ENCODE results near the gene TOP3A. TPM values are rescaled to one million over a fixed set of nuclear protein-coding genes. Genes with fewer than 3 reads are reported as not detected.

The TOP3A gene
- total RNA-seq, 2 experiments from 2014 or later, result 57.6 to 62.8 TPM

DNA sequence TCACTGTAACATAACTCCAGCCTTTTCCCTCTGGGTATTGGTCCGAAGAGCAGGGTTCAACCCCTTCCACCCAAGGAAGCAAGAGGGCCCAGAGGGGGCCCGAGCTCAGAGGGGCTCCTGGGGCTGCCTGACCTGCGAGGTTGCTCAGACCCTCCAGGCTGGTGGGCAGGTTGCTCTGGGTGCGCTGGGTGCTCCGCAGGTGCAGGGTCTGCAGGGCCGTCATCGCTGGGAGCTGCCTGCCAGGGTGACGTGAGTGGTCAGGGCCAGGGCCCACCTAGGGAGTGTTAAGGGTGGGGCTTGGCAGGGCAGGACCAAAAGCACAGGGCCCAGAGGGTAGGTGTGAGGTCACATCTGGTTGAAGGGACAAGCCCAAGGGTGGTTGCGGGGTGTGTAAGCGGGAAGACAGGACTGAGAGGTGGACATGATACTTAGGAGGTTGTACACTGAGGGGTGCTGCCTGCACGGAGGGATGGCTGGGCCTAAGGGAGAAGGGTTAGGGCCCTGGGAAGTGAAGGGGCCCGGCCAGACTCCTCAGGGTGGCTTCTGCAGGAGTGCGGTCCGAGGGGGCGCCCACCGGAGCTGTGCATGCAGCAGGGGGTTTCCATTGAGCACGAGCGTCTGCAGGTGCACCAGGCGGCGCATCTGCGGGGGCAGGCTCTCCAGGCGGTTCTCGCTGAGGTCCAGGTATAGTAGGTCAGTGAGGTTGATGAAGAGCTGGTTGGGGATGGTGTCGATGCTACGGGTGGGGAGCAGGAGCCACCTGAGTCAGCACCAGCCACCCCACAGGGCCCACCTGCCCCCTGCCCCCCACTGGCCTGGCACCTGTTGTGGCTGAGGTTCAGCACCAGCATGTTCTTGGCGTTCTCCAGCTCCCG lies 60.6 kb downstream of the TOP3A start:
- ChIA-PET POLR2A (no interaction called here), CTCF (interaction anchor here (0.7 to 1.2 kb wide), 2 partner anchors 10 to 31 kb away, joined by 3 read pairs; no protein-coding TSS in a partner anchor)
- Mint-ChIP-seq H3K9me3 (no peaks in the 10 kb centered on the region), H3K4me3 (no peak overlapping the region), H3K36me3 (ENCODE audit: low read depth) (peaks cover 34% of the 10 kb centered on the region), H3K4me1 (peaks cover 26% of the 10 kb centered on the region), H3K27me3 (no peaks in the 10 kb centered on the region), H3K27ac (no peak overlapping the region)
- no peak for DNase-seq

DNA sequence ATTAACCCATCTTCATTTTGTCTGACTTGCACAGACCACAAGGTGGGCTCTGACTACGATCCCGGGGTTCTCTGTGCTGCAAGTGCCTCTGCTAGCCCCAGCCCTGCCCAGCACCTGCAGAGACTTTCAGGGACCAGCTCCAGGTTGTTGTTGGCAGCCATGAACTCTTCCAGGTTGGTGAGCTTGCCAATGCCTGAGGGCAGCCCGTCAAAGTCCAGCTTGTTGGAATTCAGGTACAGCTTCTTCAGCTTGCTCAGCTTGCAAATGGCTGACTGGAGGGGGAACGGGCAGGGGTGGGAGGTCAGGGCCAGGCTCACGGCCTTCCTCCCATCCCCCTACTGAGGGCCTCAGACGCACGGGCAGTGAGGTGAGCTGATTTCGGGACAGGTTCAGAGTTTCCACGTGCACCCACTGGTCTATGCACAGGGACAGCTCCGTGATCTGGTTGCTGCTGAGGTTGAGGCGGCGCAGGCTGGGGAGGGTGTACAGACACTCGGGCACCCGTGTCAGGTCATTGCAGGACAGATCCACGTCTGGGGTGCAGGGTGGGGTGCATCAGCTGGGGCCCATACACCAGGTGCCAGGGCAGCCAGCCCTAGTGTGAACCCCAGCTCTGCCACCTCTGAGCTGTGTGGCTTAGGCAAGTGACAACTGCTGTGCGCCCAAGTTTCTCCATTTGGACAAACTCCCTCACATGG lies 61.5 kb downstream of the TOP3A start:
- ChIA-PET CTCF (interaction anchor here (0.5 to 0.8 kb wide), 3 partner anchors 12 to 57 kb away, joined by 3 to 5 read pairs (median 3); no protein-coding TSS in a partner anchor), POLR2A (no interaction called here)
- H3K9me3 Mint-ChIP-seq, result no peaks in the 10 kb centered on the region
- H3K36me3 Mint-ChIP-seq (ENCODE audit: low read depth), result peaks cover 39% of the 10 kb centered on the region
- no peak for DNase-seq
- H3K4me3 Mint-ChIP-seq, result no peak overlapping the region
- no peak overlapping the region for H3K27ac Mint-ChIP-seq
- no peaks in the 10 kb centered on the region for H3K27me3 Mint-ChIP-seq
- peaks cover 23% of the 10 kb centered on the region for H3K4me1 Mint-ChIP-seq

- Mint-ChIP-seq H3K9me3 (no peaks in the 10 kb centered on the region), H3K4me3 (no peak overlapping the region), H3K4me1 (peaks cover 19% of the 10 kb centered on the region), H3K36me3 (ENCODE audit: low read depth) (peaks cover 48% of the 10 kb centered on the region), H3K27ac (no peak overlapping the region), H3K27me3 (no peaks in the 10 kb centered on the region)
- no peak for DNase-seq
- POLR2A ChIA-PET, result no interaction called here
- CTCF ChIA-PET, result no interaction called here
Observed at GRCh38 chr17:18252160-18252559, 62.6 kb downstream of the TOP3A start.

GRCh38 chr17:18251204-18251603 lies 63.6 kb downstream of the TOP3A start:
- Mint-ChIP-seq H3K27ac (no peak overlapping the region), H3K36me3 (ENCODE audit: low read depth) (peaks cover 50% of the 10 kb centered on the region), H3K9me3 (no peaks in the 10 kb centered on the region), H3K4me1 (peaks cover 11% of the 10 kb centered on the region), H3K4me3 (no peak overlapping the region), H3K27me3 (no peaks in the 10 kb centered on the region)
- ChIA-PET POLR2A (no interaction called here), CTCF (no interaction called here)
- no peak for DNase-seq

- Mint-ChIP-seq H3K27me3 (no peaks in the 10 kb centered on the region), H3K9me3 (no peaks in the 10 kb centered on the region), H3K4me1 (peaks cover 7% of the 10 kb centered on the region), H3K27ac (no peak overlapping the region), H3K4me3 (no peak overlapping the region), H3K36me3 (ENCODE audit: low read depth) (peaks cover 46% of the 10 kb centered on the region)
- CTCF ChIA-PET, result no interaction called here
- POLR2A ChIA-PET, result no interaction called here
- no peak for DNase-seq
Observed at GRCh38 chr17:18250708-18251107, 64.1 kb downstream of the TOP3A start.

DNA sequence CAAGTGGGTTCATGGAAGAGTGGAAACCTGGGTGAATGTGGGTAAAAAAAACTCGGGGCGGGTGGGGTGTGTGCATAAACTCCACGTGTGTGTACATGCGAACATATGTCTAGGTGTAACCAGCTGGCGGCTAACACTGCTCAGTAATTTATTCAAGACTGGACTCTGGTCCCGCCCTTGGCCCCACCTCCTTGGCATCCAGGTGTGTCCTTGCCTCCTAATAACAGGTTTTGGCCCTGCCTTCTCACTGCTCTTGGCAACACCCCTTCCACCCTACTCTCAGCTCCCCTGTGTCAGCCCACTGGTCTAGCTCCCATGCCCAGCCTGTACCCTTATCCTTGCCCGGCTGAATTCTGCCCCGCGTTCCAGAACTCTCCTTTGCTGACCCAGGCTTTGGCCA lies 64.5 kb downstream of the TOP3A start:
- no peak for DNase-seq
- H3K9me3 Mint-ChIP-seq, result no peaks in the 10 kb centered on the region
- H3K36me3 Mint-ChIP-seq (ENCODE audit: low read depth), result peaks cover 49% of the 10 kb centered on the region
- H3K27ac Mint-ChIP-seq, result no peak overlapping the region
- H3K4me3 Mint-ChIP-seq, result no peak overlapping the region
- POLR2A ChIA-PET, result no interaction called here
- peaks cover 3% of the 10 kb centered on the region for H3K4me1 Mint-ChIP-seq
- CTCF ChIA-PET, result no interaction called here
- no peaks in the 10 kb centered on the region for H3K27me3 Mint-ChIP-seq

DNA sequence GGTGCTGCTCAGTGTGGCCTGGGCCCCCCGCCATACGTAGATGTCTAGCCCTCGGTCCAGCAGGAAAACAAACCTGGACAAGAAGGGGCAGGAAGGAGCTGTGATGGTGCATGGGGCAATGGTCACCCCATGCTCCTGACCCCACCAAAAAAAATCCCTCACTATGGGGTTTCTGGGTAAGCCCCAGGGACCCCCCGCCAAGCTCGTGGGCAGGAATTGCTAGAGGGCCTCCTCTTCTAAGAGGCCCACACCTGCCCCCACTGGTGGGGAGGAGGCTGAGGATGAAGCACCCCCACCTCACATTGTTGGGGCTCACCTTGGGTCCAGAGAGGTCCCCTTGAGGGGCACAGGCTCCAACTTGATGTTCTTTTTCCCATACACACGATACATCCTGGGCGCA lies 66.0 kb downstream of the TOP3A start:
- H3K4me1 Mint-ChIP-seq, result peaks cover 3% of the 10 kb centered on the region
- H3K27ac Mint-ChIP-seq, result no peak overlapping the region
- H3K27me3 Mint-ChIP-seq, result no peaks in the 10 kb centered on the region
- no peak overlapping the region for H3K4me3 Mint-ChIP-seq
- ChIA-PET POLR2A (no interaction called here), CTCF (interaction anchor here (1.1 to 1.2 kb wide), 2 partner anchors 10 to 37 kb away, joined by 3 to 6 read pairs; no protein-coding TSS in a partner anchor)
- peaks cover 49% of the 10 kb centered on the region for H3K36me3 Mint-ChIP-seq (ENCODE audit: low read depth)
- no peak for DNase-seq
- H3K9me3 Mint-ChIP-seq, result no peaks in the 10 kb centered on the region

DNA sequence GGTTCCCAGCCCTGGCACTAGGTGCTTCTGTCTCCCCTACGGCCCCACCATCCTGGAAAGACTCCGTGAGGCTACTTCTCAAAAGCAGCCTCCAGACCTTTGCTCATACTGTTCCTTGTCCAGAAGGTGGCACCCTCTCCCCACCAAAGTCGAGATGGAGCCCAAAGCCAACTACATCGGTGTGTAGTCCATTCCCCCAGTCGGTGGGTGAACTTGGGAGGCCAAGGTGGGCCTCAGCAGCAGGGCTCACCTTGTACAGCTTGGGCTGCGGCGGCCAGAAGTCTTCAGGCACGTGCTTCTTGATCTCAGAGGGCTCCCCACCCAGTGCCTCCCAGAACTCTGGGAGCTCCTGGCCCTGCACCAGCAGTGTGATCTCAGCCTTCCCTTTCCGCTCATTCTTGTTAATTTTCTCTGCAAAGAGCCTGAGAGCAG lies 66.5 kb downstream of the TOP3A start:
- Mint-ChIP-seq H3K4me1 (peaks cover 3% of the 10 kb centered on the region), H3K36me3 (ENCODE audit: low read depth) (peaks cover 46% of the 10 kb centered on the region), H3K27me3 (no peaks in the 10 kb centered on the region), H3K9me3 (no peaks in the 10 kb centered on the region), H3K4me3 (no peak overlapping the region), H3K27ac (no peak overlapping the region)
- POLR2A ChIA-PET, result no interaction called here
- CTCF ChIA-PET, result interaction anchor here (1.1 kb wide), 1 partner anchor 37 kb away, joined by 6 read pairs; no protein-coding TSS in a partner anchor
- peak; percentile 79 for DNase-seq

- H3K4me1 Mint-ChIP-seq, result peaks cover 3% of the 10 kb centered on the region
- no peak overlapping the region for H3K4me3 Mint-ChIP-seq
- ChIA-PET CTCF (interaction anchor here (0.7 kb wide), 1 partner anchor 31 kb away, joined by 3 read pairs; no protein-coding TSS in a partner anchor), POLR2A (no interaction called here)
- H3K36me3 Mint-ChIP-seq (ENCODE audit: low read depth), result peaks cover 45% of the 10 kb centered on the region
- no peaks in the 10 kb centered on the region for H3K9me3 Mint-ChIP-seq
- no peaks in the 10 kb centered on the region for H3K27me3 Mint-ChIP-seq
- DNase-seq, result no peak
- no peak overlapping the region for H3K27ac Mint-ChIP-seq
Observed at GRCh38 chr17:18247613-18248001, 67.2 kb downstream of the TOP3A start.

- Mint-ChIP-seq H3K4me3 (no peak overlapping the region), H3K27ac (no peak overlapping the region), H3K36me3 (ENCODE audit: low read depth) (peaks cover 41% of the 10 kb centered on the region), H3K27me3 (no peaks in the 10 kb centered on the region), H3K9me3 (no peaks in the 10 kb centered on the region), H3K4me1 (peaks cover 3% of the 10 kb centered on the region)
- POLR2A ChIA-PET, result no interaction called here
- peak; percentile 19 for DNase-seq
- CTCF ChIA-PET, result interaction anchor here (0.7 kb wide), 1 partner anchor 30 kb away, joined by 3 read pairs; no protein-coding TSS in a partner anchor
Observed at GRCh38 chr17:18246880-18247612, 67.7 kb downstream of the TOP3A start.

DNA sequence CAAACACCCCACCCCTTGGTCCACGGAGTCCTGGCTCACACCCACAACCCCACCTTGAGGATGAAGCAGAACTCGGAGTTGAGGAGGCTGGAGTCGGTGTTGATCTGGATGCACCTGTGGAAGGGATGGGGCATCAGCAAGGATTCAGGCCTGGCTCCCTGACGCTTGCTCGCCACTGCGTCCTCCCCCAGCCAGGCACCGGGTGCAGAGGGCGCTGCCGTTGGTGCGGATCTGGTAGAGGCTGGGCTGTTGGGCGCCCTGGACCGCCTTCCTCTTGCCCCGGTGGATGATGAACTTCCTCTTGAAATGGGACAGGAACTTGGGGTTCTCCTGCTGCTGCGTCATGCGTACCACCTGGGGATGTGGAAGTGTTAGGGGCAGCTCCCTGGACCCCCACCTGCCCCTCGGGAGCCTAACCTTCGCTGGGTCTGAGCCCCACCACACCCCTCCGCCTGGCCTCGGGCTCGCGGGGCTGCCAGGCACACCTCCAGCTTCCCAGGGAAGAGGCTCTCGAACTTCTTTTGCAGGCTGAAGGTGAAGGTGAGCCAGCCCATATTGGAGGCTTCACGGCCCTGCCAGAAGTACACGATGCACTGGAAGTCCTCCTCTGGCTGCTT lies 68.6 kb downstream of the TOP3A start:
- Mint-ChIP-seq H3K36me3 (ENCODE audit: low read depth) (peaks cover 36% of the 10 kb centered on the region), H3K4me3 (no peak overlapping the region), H3K27me3 (no peaks in the 10 kb centered on the region), H3K27ac (no peak overlapping the region), H3K9me3 (no peaks in the 10 kb centered on the region), H3K4me1 (peaks cover 3% of the 10 kb centered on the region)
- ChIA-PET CTCF (no interaction called here), POLR2A (no interaction called here)
- no peak for DNase-seq

DNA sequence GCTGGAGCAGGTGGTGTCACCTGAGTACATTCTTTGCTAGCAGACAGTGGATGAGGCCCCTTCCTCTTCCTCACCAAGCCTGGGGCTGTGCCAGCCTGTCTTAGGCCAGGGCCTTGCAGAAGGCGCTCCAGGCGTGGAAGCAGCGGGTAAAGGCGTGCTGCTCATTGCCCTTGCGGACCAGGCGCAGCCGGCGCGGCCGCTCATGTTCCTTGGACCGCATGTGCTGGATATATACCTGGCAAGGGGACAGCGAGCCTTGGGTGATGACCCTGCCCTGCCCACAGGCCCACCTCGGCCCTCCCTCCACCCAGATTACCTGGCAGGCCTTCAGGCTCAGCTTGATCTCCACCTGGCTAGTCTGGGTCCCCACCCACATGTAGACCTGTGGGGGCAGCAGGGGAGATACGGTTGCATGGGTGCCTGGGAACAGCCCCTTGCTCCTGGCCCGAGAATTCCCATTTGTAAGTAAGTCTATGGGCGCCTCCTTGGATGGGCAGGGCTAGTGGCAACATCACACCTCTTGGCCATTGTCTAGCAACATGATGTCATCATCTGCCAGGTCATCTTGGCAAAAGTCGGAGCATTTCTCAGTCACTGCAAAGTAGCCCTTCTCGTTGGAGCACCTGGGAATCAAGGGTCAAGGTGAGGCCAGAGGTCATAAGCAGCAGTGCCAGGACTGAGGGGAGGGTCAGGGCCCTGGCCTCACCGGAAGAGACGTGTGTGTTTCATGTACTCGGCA lies 69.6 kb downstream of the TOP3A start:
- H3K4me3 Mint-ChIP-seq, result no peak overlapping the region
- POLR2A ChIA-PET, result no interaction called here
- H3K27me3 Mint-ChIP-seq, result no peaks in the 10 kb centered on the region
- no peaks in the 10 kb centered on the region for H3K9me3 Mint-ChIP-seq
- CTCF ChIA-PET, result no interaction called here
- H3K27ac Mint-ChIP-seq, result no peak overlapping the region
- H3K36me3 Mint-ChIP-seq (ENCODE audit: low read depth), result peaks cover 27% of the 10 kb centered on the region
- DNase-seq, result no peak
- peaks cover 3% of the 10 kb centered on the region for H3K4me1 Mint-ChIP-seq

Data from activated CD4-positive, alpha-beta T cell treated with anti-CD3 and anti-CD28 coated beads, Interleukin-2, amount 10 ng/mL, durations not matched to agents 7 days and 5 days (primary cell).